ENCODE results near the gene RNF14.
A peak's percentile ranks its signal among the peaks of the same experiment; 100 is the strongest.
"Not testable (repeated sequence)": the region's sequence is repeated elsewhere in the genome, so short reads cannot be mapped to it uniquely, and the experiment has no call there.

The RNF14 gene

GRCh38 chr5:142016556-142016955 is 47.7 kb downstream of the RNF14 start:
- DNase-seq, result no peak

DNA sequence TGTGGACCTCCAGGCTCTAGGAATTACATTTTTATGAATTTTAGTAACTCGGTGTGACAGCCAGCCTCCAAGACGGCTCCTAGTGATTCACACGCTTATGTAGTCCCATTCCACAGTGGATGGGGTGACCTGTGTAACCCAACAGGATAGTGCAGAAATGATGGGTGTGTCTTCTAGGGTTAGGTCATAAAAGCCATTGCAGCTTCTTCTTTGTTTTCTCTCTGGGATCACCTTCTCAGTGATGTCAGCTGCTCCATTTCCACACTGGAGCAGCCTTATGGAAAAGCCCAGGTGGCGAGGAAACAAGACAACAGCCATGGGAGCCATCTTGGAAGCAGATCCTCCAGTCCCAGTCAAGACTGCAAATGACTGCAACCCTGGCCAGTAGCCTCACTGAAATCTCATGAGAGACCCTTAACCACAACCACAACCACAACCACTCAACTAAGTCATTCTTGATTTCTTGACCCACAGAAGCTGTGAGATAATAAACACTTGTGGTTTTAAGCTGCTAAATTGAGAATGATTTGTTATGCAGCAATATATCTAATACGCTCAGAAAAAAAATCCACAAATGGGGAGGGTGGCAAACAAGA is 49.0 kb downstream of the RNF14 start:
- DNase-seq, result no peak

GRCh38 chr5:142020122-142020659 is 51.3 kb downstream of the RNF14 start:
- no peak for DNase-seq

GRCh38 chr5:142023836-142024235 is 54.9 kb downstream of the RNF14 start:
- DNase-seq, result peak; percentile 12

DNA sequence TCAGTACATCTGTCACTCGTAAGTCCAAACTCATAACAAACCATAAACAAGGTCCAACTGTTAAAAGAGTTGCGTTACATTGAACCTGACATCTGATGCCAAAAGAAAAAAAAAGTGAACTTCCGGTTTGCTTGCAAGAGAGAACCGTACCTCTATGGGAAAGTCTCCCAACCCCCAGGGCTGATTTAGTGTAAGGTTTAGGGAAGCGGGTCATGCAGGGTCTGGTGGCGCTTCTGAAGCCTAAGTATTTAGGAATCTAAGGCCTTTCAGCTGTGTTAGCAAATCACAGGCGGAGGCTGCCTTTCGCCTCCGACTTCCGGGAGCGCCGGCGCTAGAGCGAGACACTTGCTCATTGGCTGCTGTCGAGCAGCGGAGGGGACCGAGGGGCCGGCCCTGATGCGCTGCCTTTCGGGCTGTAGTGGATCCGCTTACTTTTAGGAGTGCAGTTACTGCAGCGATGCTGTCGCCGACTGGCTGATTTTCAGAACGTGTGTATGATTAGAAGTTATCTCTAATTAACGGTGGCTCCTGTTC is 55.9 kb downstream of the RNF14 start:
- DNase-seq, result peak; percentile 88

DNA sequence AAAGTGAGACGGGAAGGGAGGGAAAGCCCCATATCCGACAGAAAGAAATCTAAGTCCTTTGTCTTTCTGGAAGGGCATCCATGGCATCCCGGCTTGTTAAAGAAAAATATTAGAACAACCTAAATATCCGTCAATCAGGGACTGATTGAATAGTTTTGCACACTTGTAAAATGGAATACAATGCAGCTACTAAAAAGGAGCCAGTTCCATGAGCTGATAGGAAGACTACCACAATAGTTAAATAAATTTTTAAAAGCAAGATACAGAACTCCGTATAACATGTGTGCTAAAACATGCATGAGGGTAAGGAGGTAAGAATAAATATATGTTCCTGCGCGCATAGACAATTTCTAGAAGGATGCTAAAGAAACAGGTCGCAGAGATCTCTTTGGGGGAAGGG is 56.7 kb downstream of the RNF14 start:
- DNase-seq, result no peak

- DNase-seq, result no peak
Observed at GRCh38 chr5:142032150-142032549, 63.2 kb downstream of the RNF14 start.

- DNase-seq, result peak; percentile 53
Observed at GRCh38 chr5:142032747-142033631, 64.1 kb downstream of the RNF14 start.

DNA sequence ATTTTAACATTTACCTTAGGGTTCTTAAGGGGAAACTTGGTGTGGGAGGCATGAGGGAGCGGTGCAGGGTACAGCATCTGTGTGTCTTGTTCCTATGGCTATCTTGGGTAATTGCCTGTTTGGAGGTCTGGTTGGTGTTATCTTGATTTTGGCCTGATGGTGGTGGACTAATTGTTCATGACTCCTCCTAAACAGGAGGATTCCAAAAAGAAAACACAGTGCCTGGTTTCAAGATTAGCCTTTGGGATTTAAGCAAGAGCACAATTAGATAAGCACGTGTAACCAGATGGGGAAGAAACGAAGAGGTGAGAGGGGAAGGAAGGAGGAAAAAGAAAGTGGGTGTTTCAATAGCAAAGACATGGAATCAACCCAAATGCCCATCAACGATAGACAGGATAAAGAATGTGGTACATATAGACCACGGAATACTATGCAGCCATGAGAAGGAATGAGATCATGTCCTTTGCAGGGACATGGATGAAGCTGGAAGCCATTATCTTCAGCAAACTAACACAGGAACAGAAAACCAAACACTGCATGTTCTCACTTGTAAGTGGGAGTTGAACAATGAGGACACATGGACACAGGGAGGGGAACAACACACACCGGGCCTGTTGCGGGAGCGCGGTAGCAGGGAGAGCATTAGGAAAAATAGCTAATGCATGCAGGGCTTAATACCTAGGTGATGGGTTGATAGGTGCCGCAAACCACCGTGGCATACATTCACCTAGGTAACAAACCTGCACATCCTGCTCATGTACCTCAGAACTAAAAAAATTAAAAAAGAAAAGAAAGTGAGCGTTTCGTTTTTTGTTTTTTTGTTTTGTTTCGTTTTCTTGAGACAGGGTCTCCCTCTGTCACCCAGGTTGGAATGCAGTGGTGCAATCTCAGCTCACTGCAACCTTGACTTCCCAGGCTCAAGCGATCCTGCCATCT is 65.0 kb downstream of the RNF14 start:
- not testable (repeated sequence) for DNase-seq

DNA sequence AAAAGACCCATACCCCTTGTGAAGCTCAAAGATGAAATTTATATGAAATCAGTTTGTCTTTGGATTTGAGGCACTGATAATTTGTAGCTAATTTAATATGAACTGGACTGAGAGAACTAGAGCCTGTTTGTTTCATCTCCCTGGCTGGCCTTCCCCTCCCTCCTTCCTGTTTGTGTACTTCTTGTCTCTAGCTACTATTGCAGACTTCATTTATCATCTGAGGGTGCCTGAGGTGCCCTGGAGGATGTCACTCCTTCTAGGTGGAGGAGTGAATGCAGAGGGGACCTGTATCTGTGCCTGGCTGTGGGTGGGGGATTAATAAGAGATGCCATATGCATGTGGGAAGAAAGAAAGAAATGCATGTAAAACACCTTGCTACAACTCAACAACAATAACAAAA is 66.1 kb downstream of the RNF14 start:
- no peak for DNase-seq

GRCh38 chr5:142036918-142037317 is 68.0 kb downstream of the RNF14 start:
- DNase-seq, result no peak

DNA sequence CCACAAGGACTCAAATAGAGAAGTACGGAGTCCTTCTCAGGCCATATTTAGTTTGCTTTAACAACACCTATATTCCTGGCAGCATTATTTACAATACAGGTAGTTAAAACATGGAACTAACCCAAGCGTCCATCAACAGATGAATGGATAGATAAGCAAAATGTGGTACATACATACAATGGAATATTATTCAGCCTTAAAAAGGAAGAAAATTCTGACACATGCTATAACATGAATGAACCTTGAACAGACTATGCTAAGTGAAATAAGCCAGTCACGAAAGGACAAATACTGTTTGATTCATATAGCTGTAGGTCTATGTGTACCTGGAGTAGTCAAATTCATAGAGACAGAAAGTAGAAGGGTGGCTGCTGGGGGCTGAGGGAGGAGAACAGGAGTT is 68.7 kb downstream of the RNF14 start:
- DNase-seq, result not testable (repeated sequence)

- no peak for DNase-seq
Observed at GRCh38 chr5:142038735-142039134, 69.8 kb downstream of the RNF14 start.

Measured in NCI-H2029 (cell line).